Fibroblast of peridontal ligament (primary cell): Measurements from ENCODE around the gene OR5T2.
"Not testable (repeated sequence)": the region's sequence is repeated elsewhere in the genome, so short reads cannot be mapped to it uniquely, and the experiment has no call there.

Source experiments
- DNase-seq: peaks from one replicate; pipeline ENCODE4 v3.0.0-alpha.2; 2010; ENCODE audit errors: extremely low read depth

OR5T2 gene

GRCh38 chr11:56234155-56234554, at the start of gene OR5T2:
OR5T2 (minus strand) TSS chr11:56234255; CDS start chr11:56233062, 1,193 bp downstream.
- no peak for DNase-seq

GRCh38 chr11:56273854-56274253, 39.8 kb upstream of the OR5T2 start, which contains the start of gene OR5T1:
OR5T1 (plus strand) TSS chr11:56274154; CDS start chr11:56275639, 1,485 bp downstream.
- no peak for DNase-seq

- no peak for DNase-seq
Observed at GRCh38 chr11:56271092-56271491, 37.0 kb upstream of the OR5T2 start.

GRCh38 chr11:56251954-56252353, 17.9 kb upstream of the OR5T2 start, which contains the start of gene OR5T3:
OR5T3 (plus strand) TSS chr11:56252254; CDS start chr11:56252254, 0 bp downstream.
- no peak for DNase-seq

- DNase-seq, result not testable (repeated sequence)
Observed at GRCh38 chr11:56219735-56220134, 14.3 kb downstream of the OR5T2 start.

- DNase-seq, result no peak
Observed at GRCh38 chr11:56214537-56214936, 19.5 kb downstream of the OR5T2 start.

GRCh38 chr11:56207790-56208189, 26.3 kb downstream of the OR5T2 start:
- DNase-seq, result no peak

- DNase-seq, result no peak
Observed at GRCh38 chr11:56197367-56197766, 36.7 kb downstream of the OR5T2 start.

- no peak for DNase-seq
Observed at GRCh38 chr11:56196705-56197104, 37.4 kb downstream of the OR5T2 start.

GRCh38 chr11:56188602-56189001, 45.5 kb downstream of the OR5T2 start:
- DNase-seq, result no peak

GRCh38 chr11:56183459-56183858, 50.6 kb downstream of the OR5T2 start:
- DNase-seq, result no peak
